Measurements from ENCODE around the gene FGF14.

DNA sequence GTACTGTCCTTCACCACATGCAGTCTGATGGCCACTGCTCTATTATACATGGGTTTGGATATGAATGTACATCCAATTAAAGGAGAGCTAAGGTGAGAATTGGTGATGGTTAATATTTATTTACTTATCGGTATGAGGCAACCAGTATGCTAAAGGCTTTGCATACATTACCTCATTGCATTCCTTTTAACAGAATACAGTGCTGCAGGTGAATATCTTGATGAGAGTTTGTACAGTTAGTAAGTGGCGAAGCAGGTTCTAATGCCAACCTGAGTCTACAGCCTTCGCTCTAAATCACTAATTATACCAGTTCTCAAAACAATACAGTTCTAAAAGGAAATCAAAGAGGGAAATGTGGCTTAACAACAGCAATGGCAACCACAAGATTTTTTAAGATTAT is 665.3 kb downstream of the FGF14 start:
- TF ChIP-seq POLR2A (IDR thresholded peaks at IDR 0.05) (no peak), EP300 (IDR thresholded peaks at IDR 0.05) (no peak)
- TF ChIP-seq, protein P1, sequence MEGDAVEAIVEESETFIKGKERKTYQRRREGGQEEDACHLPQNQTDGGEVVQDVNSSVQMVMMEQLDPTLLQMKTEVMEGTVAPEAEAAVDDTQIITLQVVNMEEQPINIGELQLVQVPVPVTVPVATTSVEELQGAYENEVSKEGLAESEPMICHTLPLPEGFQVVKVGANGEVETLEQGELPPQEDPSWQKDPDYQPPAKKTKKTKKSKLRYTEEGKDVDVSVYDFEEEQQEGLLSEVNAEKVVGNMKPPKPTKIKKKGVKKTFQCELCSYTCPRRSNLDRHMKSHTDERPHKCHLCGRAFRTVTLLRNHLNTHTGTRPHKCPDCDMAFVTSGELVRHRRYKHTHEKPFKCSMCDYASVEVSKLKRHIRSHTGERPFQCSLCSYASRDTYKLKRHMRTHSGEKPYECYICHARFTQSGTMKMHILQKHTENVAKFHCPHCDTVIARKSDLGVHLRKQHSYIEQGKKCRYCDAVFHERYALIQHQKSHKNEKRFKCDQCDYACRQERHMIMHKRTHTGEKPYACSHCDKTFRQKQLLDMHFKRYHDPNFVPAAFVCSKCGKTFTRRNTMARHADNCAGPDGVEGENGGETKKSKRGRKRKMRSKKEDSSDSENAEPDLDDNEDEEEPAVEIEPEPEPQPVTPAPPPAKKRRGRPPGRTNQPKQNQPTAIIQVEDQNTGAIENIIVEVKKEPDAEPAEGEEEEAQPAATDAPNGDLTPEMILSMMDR (IDR thresholded peaks at IDR 0.05): no peak
